M059J (cell line): ENCODE data around the gene TCF25. TPM values are rescaled to one million over a fixed set of nuclear protein-coding genes. Genes with fewer than 3 reads are reported as not detected.
"Not testable (repeated sequence)": the region's sequence is repeated elsewhere in the genome, so short reads cannot be mapped to it uniquely, and the experiment has no call there.

Experiments used
- DNase-seq: peaks from one replicate; pipeline ENCODE4 v3.0.0-alpha.2; 2012; ENCODE audit warnings: low read depth
- total RNA-seq: library from RNA; depleted of rRNA; stranded (reverse); fragments of >200 nt; shearing (Covaris generic); gene quantifications from 2 replicates; pipeline ENCODE4 v1.2.3, GENCODE V29; 2014

Gene TCF25
- total RNA-seq, 1 experiment from 2014 or later, result 103 TPM

GRCh38 chr16:89873972-89874689 lies 739 bp downstream of the TCF25 start:
- DNase-seq, result peak; percentile 78

GRCh38 chr16:89879123-89879522 lies 5.7 kb downstream of the TCF25 start:
- not testable (repeated sequence) for DNase-seq

GRCh38 chr16:89880477-89881367 lies 7.3 kb downstream of the TCF25 start:
- no peak for DNase-seq

- no peak for DNase-seq
Observed at GRCh38 chr16:89881368-89881730, 8.0 kb downstream of the TCF25 start.

GRCh38 chr16:89883346-89884040 lies 10.1 kb downstream of the TCF25 start:
- DNase-seq, result no peak

- no peak for DNase-seq
Observed at GRCh38 chr16:89884041-89884421, 10.6 kb downstream of the TCF25 start.

- no peak for DNase-seq
Observed at GRCh38 chr16:89887243-89887642, 13.9 kb downstream of the TCF25 start.

- no peak for DNase-seq
Observed at GRCh38 chr16:89890200-89890599, 16.8 kb downstream of the TCF25 start.

- no peak for DNase-seq
Observed at GRCh38 chr16:89890886-89891657, 17.7 kb downstream of the TCF25 start.

- no peak for DNase-seq
Observed at GRCh38 chr16:89892055-89892630, 18.8 kb downstream of the TCF25 start.

GRCh38 chr16:89892635-89893034 lies 19.2 kb downstream of the TCF25 start:
- no peak for DNase-seq

- DNase-seq, result no peak
Observed at GRCh38 chr16:89893642-89894548, 20.5 kb downstream of the TCF25 start.

GRCh38 chr16:89895482-89896250 lies 22.3 kb downstream of the TCF25 start:
- no peak for DNase-seq

- DNase-seq, result no peak
Observed at GRCh38 chr16:89897204-89897603, 23.8 kb downstream of the TCF25 start.

GRCh38 chr16:89898201-89898967 lies 25.0 kb downstream of the TCF25 start:
- DNase-seq, result no peak

GRCh38 chr16:89899879-89900481 lies 26.6 kb downstream of the TCF25 start:
- no peak for DNase-seq

GRCh38 chr16:89900885-89901284 lies 27.5 kb downstream of the TCF25 start:
- no peak for DNase-seq

GRCh38 chr16:89902980-89903379 lies 29.6 kb downstream of the TCF25 start:
- DNase-seq, result no peak
